GM23338 (cell line): ENCODE data around the gene TLR5. TPM values are rescaled to one million over a fixed set of nuclear protein-coding genes. Genes with fewer than 3 reads are reported as not detected.

Source experiments
- ATAC-seq: fragments of 200-7000 bp; cut with Tn5 transposase; 3 replicates; pipeline ENCODE4 v1.9.1; 2020
- DNase-seq: peaks from one replicate; pipeline ENCODE4 v3.0.0-alpha.2; 2015; ENCODE audit warnings: low spot score
- H2AFZ ChIP-seq: fragments of 200-600 bp; sonication (generic); 2 replicates; pipeline ENCODE4 v1.8.0; 2016; ENCODE audit warnings: antibody characterized with exemption, mild to moderate bottlenecking, moderate library complexity
- H3F3A ChIP-seq: fragments of 200-600 bp; sonication (generic); replicated peaks from 2 replicates; pipeline ENCODE4 v1.8.0; 2017; ENCODE audit warnings: antibody characterized with exemption, mixed run types, low read depth
- H3K27ac ChIP-seq: fragments of 200-600 bp; sonication (generic); 2 replicates; pipeline ENCODE4 v1.6.1; 2016; ENCODE audit warnings: low read depth
- H3K27me3 ChIP-seq: fragments of 200-600 bp; sonication (generic); 2 replicates; pipeline ENCODE4 v1.8.0; 2016; ENCODE audit warnings: mild to moderate bottlenecking, mixed run types, moderate library complexity; ENCODE audit not compliant: insufficient read depth
- H3K36me3 ChIP-seq: fragments of 200-600 bp; sonication (generic); 2 replicates; pipeline ENCODE4 v1.8.0; 2016; ENCODE audit warnings: mild to moderate bottlenecking; ENCODE audit not compliant: insufficient read depth
- H3K4me1 ChIP-seq: fragments of 200-600 bp; sonication (generic); 2 replicates; pipeline ENCODE4 v1.8.0; 2016; ENCODE audit warnings: mild to moderate bottlenecking, moderate library complexity; ENCODE audit not compliant: insufficient read depth
- H3K4me2 ChIP-seq: fragments of 200-600 bp; sonication (generic); 2 replicates; pipeline ENCODE4 v1.7.1; 2017; ENCODE audit warnings: mixed run types
- H3K4me3 ChIP-seq: fragments of 200-600 bp; sonication (generic); 2 replicates; pipeline ENCODE4 v1.6.1; 2016; ENCODE audit warnings: mixed run types
- H3K79me2 ChIP-seq: fragments of 200-600 bp; sonication (generic); replicated peaks from 2 replicates; pipeline ENCODE4 v1.8.0; 2017; ENCODE audit warnings: mild to moderate bottlenecking; ENCODE audit not compliant: insufficient read depth
- H3K9me2 ChIP-seq: fragments of 200-600 bp; sonication (generic); 2 replicates; pipeline ENCODE4 v1.8.0; 2017; ENCODE audit not compliant: insufficient read depth
- H4K20me1 ChIP-seq: fragments of 200-600 bp; sonication (generic); replicated peaks from 2 replicates; pipeline ENCODE4 v1.8.0; 2017; ENCODE audit warnings: mild to moderate bottlenecking; ENCODE audit not compliant: insufficient read depth
- H3K27ac Mint-ChIP-seq: 2 replicates; pipeline ENCODE4 v1.8.0; 2020; ENCODE audit warnings: inconsistent platforms, mild to moderate bottlenecking, moderate library complexity, mixed read lengths
- H3K27me3 Mint-ChIP-seq: 3 replicates; pipeline ENCODE4 v1.8.0; 2022; ENCODE audit warnings: low read depth, mild to moderate bottlenecking, moderate library complexity, mixed read lengths, inconsistent platforms; ENCODE audit not compliant: insufficient read depth, poor library complexity
- H3K36me3 Mint-ChIP-seq: 3 replicates; pipeline ENCODE4 v1.8.0; 2021; ENCODE audit warnings: low read depth, mild to moderate bottlenecking, inconsistent platforms, moderate library complexity, mixed read lengths
- H3K4me1 Mint-ChIP-seq: 3 replicates; pipeline ENCODE4 v1.8.0; 2020; ENCODE audit warnings: mild to moderate bottlenecking, inconsistent platforms, mixed read lengths
- H3K4me3 Mint-ChIP-seq: 3 replicates; pipeline ENCODE4 v1.8.0; 2021; ENCODE audit warnings: moderate library complexity, mild to moderate bottlenecking, inconsistent platforms, mixed read lengths
- H3K9me3 Mint-ChIP-seq: 3 replicates; pipeline ENCODE4 v1.8.0; 2020; ENCODE audit warnings: moderate library complexity, mild to moderate bottlenecking, inconsistent platforms, mixed read lengths
- CREB1 ChIP-seq: fragments of 250-450 bp; sonication (Bioruptor Pico); IDR thresholded peaks from 2 replicates; pipeline ENCODE4 v1.5.0; 2020; ENCODE audit warnings: low read depth, mild to moderate bottlenecking, moderate library complexity
- CTCF ChIP-seq, 2 experiments: fragments of 200-600 bp in 1 of 2; sonication (generic) in 1 of 2; conservative IDR thresholded peaks; 2 replicates each; pipeline versions ENCODE4 v1.5.1 to v1.6.1; 2016 to 2017; ENCODE audit warnings: antibody characterized with exemption in 2 of 2, low read depth in 2 of 2, mild to moderate bottlenecking in 2 of 2, moderate library complexity in 1 of 2
- EZH2 ChIP-seq: fragments of 200-600 bp; sonication (generic); IDR thresholded peaks from one replicate; pipeline ENCODE4 v1.8.0; 2017; ENCODE audit warnings: antibody characterized with exemption, mild to moderate bottlenecking, low read depth; ENCODE audit not compliant: unreplicated experiment
- EZH2phosphoT487 ChIP-seq: fragments of 200-600 bp; sonication (generic); IDR thresholded peaks from one replicate; pipeline ENCODE4 v1.8.1; 2018; ENCODE audit warnings: antibody characterized with exemption; ENCODE audit not compliant: unreplicated experiment
- JUNB ChIP-seq: IDR thresholded peaks from one replicate; pipeline ENCODE4 v1.6.1; 2016; ENCODE audit warnings: antibody characterized with exemption; ENCODE audit not compliant: unreplicated experiment
- NANOG ChIP-seq: IDR thresholded peaks from 2 replicates; pipeline ENCODE4 v1.6.1; 2016; ENCODE audit warnings: antibody characterized with exemption, borderline replicate concordance
- POLR2AphosphoS5 ChIP-seq: IDR thresholded peaks from 2 replicates; pipeline ENCODE4 v1.6.1; 2016; ENCODE audit warnings: antibody characterized with exemption, low read depth
- STAT1 ChIP-seq: IDR thresholded peaks from one replicate; pipeline ENCODE4 v1.6.1; 2016; ENCODE audit warnings: antibody characterized with exemption; ENCODE audit not compliant: unreplicated experiment
- ZNF114 ChIP-seq: fragments of 250-450 bp; sonication (Bioruptor Pico); IDR thresholded peaks from 2 replicates; pipeline ENCODE4 v1.5.0; 2020; ENCODE audit warnings: mild to moderate bottlenecking, moderate library complexity
- ZNF331 ChIP-seq: fragments of 250-450 bp; sonication (Bioruptor Pico); IDR thresholded peaks from 2 replicates; pipeline ENCODE4 v1.5.0; 2020; ENCODE audit warnings: low read depth, mild to moderate bottlenecking, moderate library complexity
- ZNF462 ChIP-seq: fragments of 250-450 bp; sonication (Bioruptor Pico); IDR thresholded peaks from 2 replicates; pipeline ENCODE4 v1.5.0; 2020; ENCODE audit warnings: mild to moderate bottlenecking, moderate library complexity
- polyA plus RNA-seq: library from polyadenylated mRNA; unstranded; fragments of >200 nt; fragmentation: Nextera tagmentation; extraction: Ambion mirVana; gene quantifications from 2 replicates; pipeline ENCODE4 v1.2.1, GENCODE V29; 2016
- total RNA-seq: library from RNA; depleted of rRNA; stranded (reverse); fragments of >200 nt; shearing (Covaris generic); gene quantifications from 2 replicates; pipeline ENCODE4 v1.2.3, GENCODE V29; 2014
- TF ChIP-seq, protein P1 (sequence below): IDR thresholded peaks from one replicate; pipeline ENCODE4 v1.6.1; 2018; ENCODE audit warnings: antibody characterized with exemption; ENCODE audit not compliant: unreplicated experiment
- TF ChIP-seq, protein P2 (sequence below): IDR thresholded peaks from 2 replicates; pipeline ENCODE4 v1.6.1; 2016; ENCODE audit warnings: antibody characterized with exemption

TLR5 gene
- total and polyA plus RNA-seq, 2 experiments from 2014 or later, result 0.10 to 0.39 TPM

- no peak overlapping the region for H3K27ac Mint-ChIP-seq
- Histone ChIP-seq H3K79me2 (no peaks in the 10 kb centered on the region), H2AFZ (no peak overlapping the region), H3K9me2 (no peaks in the 10 kb centered on the region), H3K36me3 (no peaks in the 10 kb centered on the region), H4K20me1 (no peaks in the 10 kb centered on the region), H3K4me3 (no peak overlapping the region), H3K27ac (no peak overlapping the region), H3K4me2 (no peak overlapping the region), H3K4me1 (peaks cover 13% of the 10 kb centered on the region; the same call in 1 of the 2 replicates), H3K27me3 (0 out of 2 replicates have a peak, but pooled peaks cover 11% of the 10 kb centered on the region), H3F3A (no peaks in the 10 kb centered on the region)
- TF ChIP-seq NANOG, result no peak
- TF ChIP-seq EZH2phosphoT487, result no peak
- no peak for TF ChIP-seq ZNF462
- no peak for TF ChIP-seq POLR2AphosphoS5
- no peak for TF ChIP-seq CTCF (conservative IDR thresholded peaks at IDR 0.05; ENCODE audit: low read depth in 2 of 2)
- no peak for TF ChIP-seq STAT1
- TF ChIP-seq, protein P1, sequence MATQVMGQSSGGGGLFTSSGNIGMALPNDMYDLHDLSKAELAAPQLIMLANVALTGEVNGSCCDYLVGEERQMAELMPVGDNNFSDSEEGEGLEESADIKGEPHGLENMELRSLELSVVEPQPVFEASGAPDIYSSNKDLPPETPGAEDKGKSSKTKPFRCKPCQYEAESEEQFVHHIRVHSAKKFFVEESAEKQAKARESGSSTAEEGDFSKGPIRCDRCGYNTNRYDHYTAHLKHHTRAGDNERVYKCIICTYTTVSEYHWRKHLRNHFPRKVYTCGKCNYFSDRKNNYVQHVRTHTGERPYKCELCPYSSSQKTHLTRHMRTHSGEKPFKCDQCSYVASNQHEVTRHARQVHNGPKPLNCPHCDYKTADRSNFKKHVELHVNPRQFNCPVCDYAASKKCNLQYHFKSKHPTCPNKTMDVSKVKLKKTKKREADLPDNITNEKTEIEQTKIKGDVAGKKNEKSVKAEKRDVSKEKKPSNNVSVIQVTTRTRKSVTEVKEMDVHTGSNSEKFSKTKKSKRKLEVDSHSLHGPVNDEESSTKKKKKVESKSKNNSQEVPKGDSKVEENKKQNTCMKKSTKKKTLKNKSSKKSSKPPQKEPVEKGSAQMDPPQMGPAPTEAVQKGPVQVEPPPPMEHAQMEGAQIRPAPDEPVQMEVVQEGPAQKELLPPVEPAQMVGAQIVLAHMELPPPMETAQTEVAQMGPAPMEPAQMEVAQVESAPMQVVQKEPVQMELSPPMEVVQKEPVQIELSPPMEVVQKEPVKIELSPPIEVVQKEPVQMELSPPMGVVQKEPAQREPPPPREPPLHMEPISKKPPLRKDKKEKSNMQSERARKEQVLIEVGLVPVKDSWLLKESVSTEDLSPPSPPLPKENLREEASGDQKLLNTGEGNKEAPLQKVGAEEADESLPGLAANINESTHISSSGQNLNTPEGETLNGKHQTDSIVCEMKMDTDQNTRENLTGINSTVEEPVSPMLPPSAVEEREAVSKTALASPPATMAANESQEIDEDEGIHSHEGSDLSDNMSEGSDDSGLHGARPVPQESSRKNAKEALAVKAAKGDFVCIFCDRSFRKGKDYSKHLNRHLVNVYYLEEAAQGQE, result no peak
- TF ChIP-seq EZH2, result no peak
- no peak for TF ChIP-seq JUNB
- TF ChIP-seq, protein P2, sequence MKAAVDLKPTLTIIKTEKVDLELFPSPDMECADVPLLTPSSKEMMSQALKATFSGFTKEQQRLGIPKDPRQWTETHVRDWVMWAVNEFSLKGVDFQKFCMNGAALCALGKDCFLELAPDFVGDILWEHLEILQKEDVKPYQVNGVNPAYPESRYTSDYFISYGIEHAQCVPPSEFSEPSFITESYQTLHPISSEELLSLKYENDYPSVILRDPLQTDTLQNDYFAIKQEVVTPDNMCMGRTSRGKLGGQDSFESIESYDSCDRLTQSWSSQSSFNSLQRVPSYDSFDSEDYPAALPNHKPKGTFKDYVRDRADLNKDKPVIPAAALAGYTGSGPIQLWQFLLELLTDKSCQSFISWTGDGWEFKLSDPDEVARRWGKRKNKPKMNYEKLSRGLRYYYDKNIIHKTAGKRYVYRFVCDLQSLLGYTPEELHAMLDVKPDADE, result no peak
- TF ChIP-seq ZNF331 (CRISPR knock-in tag), result no peak
- no peak for TF ChIP-seq CREB1 (CRISPR knock-in tag)
- no peak for TF ChIP-seq ZNF114 (CRISPR knock-in tag)
- peaks cover 40% of the 10 kb centered on the region for H3K4me1 Mint-ChIP-seq
- H3K9me3 Mint-ChIP-seq, result no peaks in the 10 kb centered on the region
- no peaks in the 10 kb centered on the region for H3K36me3 Mint-ChIP-seq
- peaks cover 9% of the 10 kb centered on the region for H3K27me3 Mint-ChIP-seq
- no peak overlapping the region for H3K4me3 Mint-ChIP-seq
- no peak for DNase-seq
- ATAC-seq, result no peak
Measured at GRCh38 chr1:223087291-223088255, 55.5 kb downstream of the TLR5 start.
